Heart left ventricle (tissue), 16 donors: ENCODE data around the gene NFILZ. TPM values are rescaled to one million over a fixed set of nuclear protein-coding genes. Genes with fewer than 3 reads are reported as not detected.

Experiments
- ATAC-seq, 4 donors: fragments of 200-7000 bp; cut with Tn5 transposase; one replicate each; pipeline ENCODE4 v1.9.1; 2020 to 2022; ENCODE audit warnings: moderate library complexity in 4 of 4, mild to moderate bottlenecking in 3 of 4, moderate number of reproducible peaks in 1 of 4
- DNase-seq, 5 donors: peaks; one replicate each; pipeline ENCODE4 v3.0.0-alpha.2; 2020
- H3K27ac ChIP-seq, 12 donors: fragments of 200-600 bp; sonication (generic) in 4 of 12; one replicate each; pipeline versions ENCODE4 v1.5.0 to v1.8.0; 2016 to 2022; ENCODE audit warnings: mild to moderate bottlenecking in 2 of 12
- H3K27me3 ChIP-seq, 9 donors: fragments of 200-600 bp; sonication (generic) in 2 of 9; one replicate each; pipeline versions ENCODE4 v1.5.1 to v1.8.0; 2016 to 2022; ENCODE audit warnings: mild to moderate bottlenecking in 3 of 9
- H3K36me3 ChIP-seq, 9 donors: fragments of 200-600 bp; sonication (generic) in 2 of 9; one replicate each; pipeline versions ENCODE4 v1.5.0 to v1.8.0; 2018 to 2022; ENCODE audit warnings: mild to moderate bottlenecking in 2 of 9
- H3K4me1 ChIP-seq, 12 donors: fragments of 200-600 bp; sonication (generic) in 4 of 12; one replicate each; pipeline versions ENCODE4 v1.5.0 to v1.8.0; 2016 to 2022; ENCODE audit warnings: mild to moderate bottlenecking in 3 of 12
- H3K4me3 ChIP-seq, 12 donors: fragments of 200-600 bp; sonication (generic) in 4 of 12; one replicate each; pipeline versions ENCODE4 v1.5.0 to v1.8.0; 2017 to 2022; ENCODE audit warnings: mild to moderate bottlenecking in 9 of 12, moderate library complexity in 4 of 12
- H3K9me3 ChIP-seq, 12 donors: fragments of 200-600 bp; sonication (generic) in 4 of 12; one replicate each; pipeline versions ENCODE4 v1.5.0 to v1.8.0; 2016 to 2022; ENCODE audit warnings: mild to moderate bottlenecking in 1 of 12
- CTCF ChIP-seq, 12 donors: fragments of 200-600 bp; sonication (generic) in 4 of 12; IDR thresholded peaks; one replicate each; pipeline versions ENCODE4 v1.5.0 to v1.8.0; 2018 to 2022; ENCODE audit warnings: antibody characterized with exemption in 12 of 12, mild to moderate bottlenecking in 5 of 12
- POLR2A ChIP-seq, 2 donors: fragments of 450-650 bp; IDR thresholded peaks; one replicate each; pipeline ENCODE4 v1.6.1; 2017; ENCODE audit warnings: antibody characterized with exemption in 2 of 2, mild to moderate bottlenecking in 2 of 2, moderate library complexity in 2 of 2
- WGBS, 4 donors: extraction: QIAGEN DNeasy Blood & Tissue Kit in 2 of 4; methylation state at CpG; one replicate each; pipeline versions ENCODE4 v1.1.5 to v1.1.7; 2013 to 2018; 5-methylcytosine and 5-hydroxymethylcytosine counted together
- intact Hi-C, 10 donors: fragments of 100-400 bp; cut with DNase I; formaldehyde crosslinking; loops; one replicate each; pipeline versions ENCODE4 v1.11.1 to v1.14.2; 2022
- polyA plus RNA-seq, 2 donors: library from polyadenylated mRNA; stranded (reverse); fragments of 200-250 nt; gene quantifications; one replicate each; pipeline ENCODE4 v1.2.3, GENCODE V29; 2013
- total RNA-seq, 9 donors: library from RNA; depleted of rRNA in 2 of 9; stranded (reverse); fragments of >200 nt in 2 of 9; fragmentation: NEBNext Ultra II Directional in 3 of 9; extraction: Animal tissue kit (Norgen Biotek cat#: 25700) in 3 of 9; gene quantifications; one replicate each; pipeline versions ENCODE4 v1.1.0 to v1.2.4, GENCODE V29; 2016 to 2023
- donor health status: ischemic (EF 13 %, LVEDD 7.1; RV severe dilation, severe dysfunction).
- donor health status: healthy with polysubstance abuse.
- donor health status: DM: no; HTN: yes; CAD: no.
- donor health status: DM: no; HTN: no; CAD: no.
- donor health status: ischemic (EF 25% LVEDD 6.9; RV normal size, moderate dysfunction).
- donor health status: ischemic (EF 25% LVEDD 5.7; RV mildly dilated, moderate dysfunction).
- donor health status: healthy.
- donor health status: DM: yes; HTN: yes; CAD: no.
- donor health status: ischemic (EF 35%, LVEDD 5.7; RV mildly dilated, moderate dysfunction).
- donor health status: nonischemic (EF 11% LVEDD 7.7; RV severe dilation, severe dysfunction).
- donor health status: DM: yes; HTN: yes; CAD: no.
- donor health status: PGD.
- donor health status: ischemic (EF 29% LVEDD 5.4; RV normal size, mild dysfunction).
- donor health status: nonischemic (EF 23%, LVEDD 6.1; RV moderate dilation, normal function).

Gene NFILZ
- total and polyA plus RNA-seq, 11 donors = not detected

GRCh38 chr19:8593931-8594330 is 36.5 kb upstream of the NFILZ start:
- peaks cover 0 to 37% (median 11%) of the 10 kb centered on the region in 9 donors for H3K36me3 ChIP-seq
- H3K27ac ChIP-seq = no peak overlapping the region
- H3K4me3 ChIP-seq = no peak overlapping the region
- H3K9me3 ChIP-seq = peaks cover 0 to 11% (median 3%) of the 10 kb centered on the region in 12 donors
- intact Hi-C loops = no loop called here
- no peak for DNase-seq
- no peak for ATAC-seq
- WGBS, 4 donors = 77 to 96% (median 82%) methylated on average over 2 of the region's 2 CpGs
- H3K4me1 ChIP-seq = peaks cover 0 to 31% (median 16%) of the 10 kb centered on the region in 12 donors
- H3K27me3 ChIP-seq = peaks cover 0 to 13% (median 0%) of the 10 kb centered on the region in 9 donors
- TF ChIP-seq POLR2A (IDR thresholded peaks at IDR 0.05) = no peak
- TF ChIP-seq CTCF (IDR thresholded peaks at IDR 0.05) = peak in 4 of 12 donors; percentile 20 to 31 (median 22)

GRCh38 chr19:8595651-8596050 is 34.8 kb upstream of the NFILZ start:
- WGBS, 4 donors = 71 to 78% (median 77%) methylated on average over 8 to 15 of the region's 15 CpGs
- Histone ChIP-seq H3K27ac (no peak overlapping the region), H3K4me3 (no peak overlapping the region), H3K9me3 (peaks cover 0 to 11% (median 3%) of the 10 kb centered on the region in 12 donors), H3K36me3 (peaks cover 0 to 54% (median 12%) of the 10 kb centered on the region in 9 donors), H3K4me1 (peaks cover 0 to 31% (median 16%) of the 10 kb centered on the region in 12 donors), H3K27me3 (peaks cover 0 to 13% (median 0%) of the 10 kb centered on the region in 9 donors)
- ATAC-seq (no peak), DNase-seq (no peak)
- intact Hi-C loops = no loop called here
- TF ChIP-seq CTCF (IDR thresholded peaks at IDR 0.05) = no peak
- no peak for TF ChIP-seq POLR2A (IDR thresholded peaks at IDR 0.05)

GRCh38 chr19:8596168-8596567 is 34.3 kb upstream of the NFILZ start:
- Histone ChIP-seq H3K4me3 (no peak overlapping the region), H3K4me1 (peaks cover 0 to 31% (median 16%) of the 10 kb centered on the region in 12 donors), H3K36me3 (peaks cover 0 to 59% (median 17%) of the 10 kb centered on the region in 9 donors), H3K27me3 (peaks cover 0 to 13% (median 0%) of the 10 kb centered on the region in 9 donors), H3K27ac (no peak overlapping the region), H3K9me3 (peaks cover 0 to 11% (median 3%) of the 10 kb centered on the region in 12 donors)
- intact Hi-C loops = no loop called here
- no peak for TF ChIP-seq POLR2A (IDR thresholded peaks at IDR 0.05)
- TF ChIP-seq CTCF (IDR thresholded peaks at IDR 0.05) = no peak
- DNase-seq (no peak), ATAC-seq (no peak)
- WGBS, 4 donors = 88 to 93% (median 89%) methylated on average over 17 to 23 of the region's 23 CpGs

GRCh38 chr19:8600064-8600463 is 30.4 kb upstream of the NFILZ start:
- no peak overlapping the region for H3K27ac ChIP-seq
- H3K4me3 ChIP-seq = no peak overlapping the region
- DNase-seq = no peak
- WGBS, 4 donors = 93 to 99% (median 94%) methylated on average over 2 of the region's 2 CpGs
- peaks cover 0 to 95% (median 34%) of the 10 kb centered on the region in 9 donors for H3K36me3 ChIP-seq
- no peaks in the 10 kb centered on the region for H3K27me3 ChIP-seq
- intact Hi-C loops = no loop called here
- ATAC-seq = no peak
- TF ChIP-seq CTCF (IDR thresholded peaks at IDR 0.05) = no peak
- no peak for TF ChIP-seq POLR2A (IDR thresholded peaks at IDR 0.05)
- H3K9me3 ChIP-seq = peaks cover 0 to 7% (median 5%) of the 10 kb centered on the region in 12 donors
- peaks cover 0 to 11% (median 0%) of the 10 kb centered on the region in 12 donors for H3K4me1 ChIP-seq
